DMS114 treated with DMSO at 0.1 percent for 48 hours (cell line): Measurements from ENCODE around the gene FURIN.
"Not testable (repeated sequence)": the region's sequence is repeated elsewhere in the genome, so short reads cannot be mapped to it uniquely, and the experiment has no call there.

Experiments
- DNase-seq: peaks from one replicate; lab custom pipeline; 2025; ENCODE audit not compliant: unreplicated experiment; lab: John Stamatoyannopoulos, UW

Gene FURIN

DNA sequence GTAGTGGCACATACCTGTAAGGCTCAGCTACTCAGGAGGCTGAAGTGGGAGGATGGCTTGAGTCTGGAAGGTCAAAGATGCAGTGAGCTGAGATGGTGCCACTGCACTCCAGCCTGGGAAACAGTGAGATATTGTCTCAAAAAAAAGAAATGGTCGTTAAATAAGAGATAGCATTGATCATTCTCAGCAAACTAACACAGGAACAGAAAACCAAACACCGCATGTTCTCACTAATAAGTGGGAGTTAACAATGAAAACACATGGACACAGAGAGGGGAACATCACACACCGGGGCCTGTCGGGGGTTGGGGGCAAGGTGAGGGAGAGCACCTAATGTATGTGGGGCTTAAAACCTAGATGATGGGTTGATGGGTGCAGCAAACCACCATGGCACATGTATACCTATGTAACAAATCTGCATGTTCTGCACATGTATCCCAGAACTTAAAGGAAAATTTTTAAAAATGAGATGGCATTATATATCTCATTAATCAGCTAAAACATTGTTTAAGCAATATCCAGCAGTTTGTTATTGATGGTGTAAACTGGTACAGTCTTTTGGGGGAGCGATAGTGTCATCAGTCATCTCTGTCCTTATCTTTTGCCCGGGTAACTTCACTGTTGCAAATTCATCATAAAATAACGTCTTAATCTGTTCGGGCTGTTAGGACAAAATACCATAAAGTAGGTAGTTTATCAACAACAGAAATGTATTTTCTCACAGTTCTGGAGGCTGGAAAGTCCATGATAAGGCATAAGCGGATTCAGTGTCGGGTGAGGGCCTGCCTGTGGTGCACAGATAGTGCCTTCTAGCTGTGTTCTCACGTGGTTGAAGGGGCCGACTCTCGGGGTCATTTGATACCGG is 33.0 kb downstream of the FURIN start:
- DNase-seq: no peak

DNA sequence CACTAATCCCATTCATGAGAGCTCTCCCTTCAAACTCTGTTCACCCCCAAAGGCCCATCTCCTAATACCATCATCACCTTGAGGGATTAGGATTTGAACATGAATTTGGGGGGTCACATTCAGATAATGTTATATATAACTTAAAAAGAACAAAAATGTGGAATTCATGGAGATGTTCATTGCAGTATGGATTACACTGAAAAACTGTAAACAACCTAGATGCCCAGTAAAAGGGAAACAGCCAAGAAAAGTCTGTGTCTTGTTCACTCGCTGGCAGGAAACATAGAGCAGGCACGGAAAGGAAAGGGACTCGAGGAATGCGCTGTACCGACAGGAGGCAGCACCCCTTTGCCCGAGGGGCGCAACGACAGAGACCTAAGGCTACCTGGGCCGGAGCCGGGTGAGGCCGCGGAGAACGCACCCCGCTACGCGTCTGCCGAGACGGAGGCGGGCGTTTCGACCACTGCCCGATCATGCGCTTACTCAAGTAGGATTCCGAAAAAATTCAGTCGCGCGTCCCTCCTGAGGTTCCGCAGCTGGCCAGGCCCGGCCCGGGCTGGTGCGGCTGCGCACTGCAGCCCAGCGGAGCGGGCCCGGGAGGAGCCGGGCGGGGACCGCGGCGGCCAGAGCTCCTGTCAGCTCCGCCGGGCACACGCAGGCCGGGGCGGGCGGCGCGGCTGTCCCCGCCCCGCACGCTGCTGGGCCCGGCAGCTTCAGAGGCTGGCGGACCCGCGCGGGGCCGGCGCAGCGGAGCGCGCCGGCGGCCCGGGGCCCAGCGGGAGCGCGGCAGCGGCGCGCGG is 33.9 kb downstream of the FURIN start:
- DNase-seq: peak; percentile 81

DNA sequence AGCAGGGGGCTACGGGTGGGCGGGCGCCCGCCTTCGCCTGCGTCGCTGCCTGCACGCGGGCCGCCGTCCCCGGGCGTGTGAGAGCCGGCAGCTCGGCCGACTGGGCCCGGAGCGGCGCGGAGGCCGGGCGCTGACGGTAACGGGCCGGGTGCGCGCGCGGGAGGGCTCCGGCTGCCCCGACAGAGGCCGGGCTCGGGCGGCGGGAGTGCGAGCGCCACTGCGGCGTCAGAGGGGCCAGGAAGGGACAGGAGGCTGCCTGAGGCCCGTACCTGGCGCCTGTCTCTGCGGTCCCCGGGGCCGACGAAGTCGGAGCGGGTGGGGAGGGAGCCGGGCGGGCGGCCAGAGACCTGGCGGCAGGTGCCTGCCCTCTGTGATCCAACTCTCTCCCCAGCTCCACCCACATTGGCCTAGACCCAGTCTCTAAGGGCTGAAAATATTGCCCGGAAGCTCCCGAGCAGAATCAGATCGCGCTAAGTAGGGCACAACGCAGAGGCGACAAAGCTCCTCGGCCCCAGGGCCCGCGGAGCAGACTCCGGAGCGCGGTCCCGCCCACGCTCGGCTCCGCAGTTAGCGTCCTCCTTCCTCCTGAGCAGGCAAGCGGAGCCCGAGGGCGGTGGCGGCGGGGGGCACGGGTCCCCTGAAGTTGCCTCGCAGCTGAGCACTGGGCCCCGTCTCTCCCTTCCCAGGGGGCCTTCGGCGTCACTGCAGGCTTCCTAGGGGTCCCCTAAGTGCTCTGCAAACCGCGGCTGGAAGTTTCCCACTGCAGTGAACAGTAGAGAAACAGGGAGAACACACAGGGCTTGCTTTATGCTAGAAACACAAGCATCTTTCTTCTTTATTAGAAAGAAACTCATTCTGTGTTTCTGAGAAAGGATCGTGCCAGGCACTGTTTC is 34.7 kb downstream of the FURIN start, which contains the start of gene MAN2A2:
Gene MAN2A2 (plus strand): TSS at position 463 of the 893 bp plus-strand sequence. CDS start 906 bp downstream, outside the sequence.
- peak; percentile 23 for DNase-seq

DNA sequence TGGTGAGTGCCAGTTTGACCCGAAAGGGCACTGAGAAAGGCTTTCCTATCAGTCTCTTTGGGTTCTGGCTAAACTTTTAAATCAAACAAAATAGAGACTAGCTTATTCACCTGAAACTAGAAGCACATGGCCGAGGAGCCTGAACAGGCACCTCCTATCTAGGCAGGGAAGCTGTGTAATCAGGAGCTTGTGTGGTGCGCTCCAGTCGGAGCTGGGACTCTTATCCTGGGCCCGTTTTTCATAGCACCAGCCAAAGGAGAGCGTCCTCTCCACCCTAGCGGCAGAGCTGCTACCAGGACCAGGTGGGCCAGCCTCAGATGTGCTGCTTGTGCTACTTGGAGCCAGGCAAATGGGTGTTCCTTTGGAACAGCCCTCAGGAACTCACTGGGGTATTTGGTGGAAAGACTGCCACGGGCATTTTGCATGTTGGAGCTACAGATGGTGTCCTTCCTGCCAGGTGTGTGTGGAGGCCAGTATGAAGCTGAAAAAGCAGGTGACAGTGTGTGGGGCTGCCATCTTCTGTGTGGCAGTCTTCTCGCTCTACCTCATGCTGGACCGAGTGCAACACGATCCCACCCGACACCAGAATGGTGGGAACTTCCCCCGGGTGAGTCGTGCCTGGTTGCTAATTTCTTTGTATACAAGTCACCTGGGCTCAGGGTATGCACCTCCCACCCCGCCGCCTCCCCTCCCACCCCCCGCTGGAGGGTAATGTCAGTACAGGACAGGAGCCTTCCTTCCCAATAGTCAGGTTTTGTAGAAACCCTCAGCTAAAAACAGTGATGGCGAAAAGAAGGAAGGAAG is 35.5 kb downstream of the FURIN start:
- no peak for DNase-seq

DNA sequence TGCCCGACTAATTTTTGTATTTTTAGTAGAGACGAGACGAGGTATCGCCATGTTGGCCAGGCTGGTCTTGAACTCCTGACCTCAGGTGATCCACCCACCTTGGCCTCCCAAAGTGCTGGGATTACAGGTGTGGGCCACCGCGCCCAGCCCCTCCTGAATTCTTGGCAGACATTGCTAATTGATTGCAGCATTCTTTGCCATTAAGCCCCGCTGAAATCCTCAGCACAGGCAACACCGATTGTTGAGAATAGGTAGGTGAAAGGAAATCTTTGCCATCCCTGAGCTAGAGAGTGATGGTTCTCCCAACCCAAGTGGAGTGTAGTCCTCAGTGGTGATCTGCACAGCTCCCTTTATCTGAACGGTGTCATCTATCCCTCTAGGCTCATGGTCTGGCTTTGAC is 36.4 kb downstream of the FURIN start:
- DNase-seq: no peak

DNA sequence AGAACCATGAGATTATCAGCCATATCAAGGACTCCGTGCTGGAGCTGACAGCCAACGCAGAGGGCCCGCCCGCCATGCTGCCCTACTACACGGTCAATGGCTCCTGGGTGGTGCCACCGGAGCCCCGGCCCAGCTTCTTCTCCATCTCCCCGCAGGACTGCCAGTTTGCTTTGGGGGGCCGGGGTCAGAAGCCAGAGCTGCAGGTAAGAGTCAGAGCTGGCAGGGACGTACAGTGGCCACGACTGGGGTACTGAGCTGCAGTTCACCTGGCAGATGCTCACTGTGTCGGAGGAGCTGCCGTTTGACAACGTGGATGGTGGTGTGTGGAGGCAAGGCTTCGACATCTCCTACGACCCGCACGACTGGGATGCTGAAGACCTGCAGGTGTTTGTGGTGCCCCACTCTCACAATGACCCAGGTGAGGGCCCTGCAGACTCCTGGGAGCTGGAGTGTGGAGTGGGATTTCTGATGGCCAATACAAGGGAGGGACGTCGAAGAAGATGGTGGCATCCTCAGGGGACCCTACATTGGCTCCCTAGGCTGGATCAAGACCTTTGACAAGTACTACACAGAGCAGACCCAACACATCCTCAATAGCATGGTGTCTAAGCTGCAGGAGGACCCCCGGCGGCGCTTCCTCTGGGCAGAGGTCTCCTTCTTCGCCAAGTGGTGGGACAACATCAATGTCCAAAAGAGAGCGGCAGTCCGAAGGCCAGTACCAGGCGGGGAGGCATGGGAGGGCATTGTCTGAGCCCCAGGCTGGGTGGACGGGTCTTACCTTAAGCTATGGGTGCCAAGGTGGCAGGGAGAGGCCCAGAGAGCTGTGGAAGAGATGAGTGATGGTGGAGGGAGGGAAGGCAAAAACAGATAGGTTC is 37.2 kb downstream of the FURIN start:
- DNase-seq: no peak

DNA sequence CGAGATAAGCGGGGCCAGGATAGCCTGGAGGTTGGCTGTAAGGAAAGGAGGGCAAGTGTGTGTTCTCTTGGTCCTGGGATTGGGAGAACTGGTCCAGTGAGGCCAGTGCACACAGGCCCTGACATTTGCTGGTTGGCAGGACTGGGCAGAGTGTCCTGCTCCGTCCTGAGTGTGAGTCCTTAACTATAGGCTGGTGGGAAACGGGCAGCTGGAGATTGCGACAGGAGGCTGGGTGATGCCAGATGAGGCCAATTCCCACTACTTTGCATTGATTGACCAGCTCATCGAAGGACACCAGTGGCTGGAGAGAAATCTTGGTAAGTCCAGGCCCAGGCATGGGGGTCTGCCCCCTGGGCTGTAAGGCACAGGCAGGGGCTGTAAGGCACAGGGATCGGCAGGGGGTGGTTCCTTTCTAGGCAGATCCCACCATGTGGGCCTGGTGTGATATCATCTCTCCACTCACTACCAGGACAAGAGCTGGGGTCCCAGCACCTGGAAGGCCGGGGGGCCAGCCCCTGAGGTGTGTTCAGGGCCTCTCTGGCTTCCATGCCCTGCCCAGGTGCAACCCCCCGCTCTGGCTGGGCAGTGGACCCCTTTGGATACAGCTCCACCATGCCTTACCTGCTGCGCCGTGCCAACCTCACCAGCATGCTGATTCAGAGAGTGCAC is 37.9 kb downstream of the FURIN start:
- DNase-seq: no peak

DNA sequence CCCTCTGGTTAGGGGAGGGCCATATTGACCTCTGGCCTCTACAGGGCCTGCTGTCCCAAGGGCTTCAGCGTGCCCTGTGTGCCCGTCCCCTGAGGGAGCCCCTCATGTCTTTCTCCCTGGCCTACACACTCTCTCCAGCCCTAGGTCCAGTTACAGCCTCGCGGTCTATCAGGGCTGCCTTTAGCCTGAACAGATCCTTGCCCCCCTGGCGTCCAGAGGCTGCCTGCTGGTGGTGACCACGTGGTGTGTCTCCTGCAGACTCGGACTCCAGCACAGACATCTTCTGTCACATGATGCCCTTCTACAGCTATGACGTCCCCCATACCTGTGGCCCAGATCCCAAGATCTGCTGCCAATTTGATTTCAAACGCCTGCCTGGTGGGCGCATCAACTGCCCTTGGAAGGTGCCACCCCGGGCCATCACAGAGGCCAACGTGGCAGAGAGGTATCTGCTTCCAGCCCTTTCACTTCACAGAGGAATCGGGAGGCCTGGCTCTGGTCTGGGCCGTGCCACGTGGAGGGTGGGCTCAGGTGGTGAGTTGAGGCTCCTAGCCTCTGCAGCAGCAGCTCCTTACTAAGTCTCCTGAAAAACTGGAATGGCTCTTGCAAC is 38.8 kb downstream of the FURIN start:
- no peak for DNase-seq

DNA sequence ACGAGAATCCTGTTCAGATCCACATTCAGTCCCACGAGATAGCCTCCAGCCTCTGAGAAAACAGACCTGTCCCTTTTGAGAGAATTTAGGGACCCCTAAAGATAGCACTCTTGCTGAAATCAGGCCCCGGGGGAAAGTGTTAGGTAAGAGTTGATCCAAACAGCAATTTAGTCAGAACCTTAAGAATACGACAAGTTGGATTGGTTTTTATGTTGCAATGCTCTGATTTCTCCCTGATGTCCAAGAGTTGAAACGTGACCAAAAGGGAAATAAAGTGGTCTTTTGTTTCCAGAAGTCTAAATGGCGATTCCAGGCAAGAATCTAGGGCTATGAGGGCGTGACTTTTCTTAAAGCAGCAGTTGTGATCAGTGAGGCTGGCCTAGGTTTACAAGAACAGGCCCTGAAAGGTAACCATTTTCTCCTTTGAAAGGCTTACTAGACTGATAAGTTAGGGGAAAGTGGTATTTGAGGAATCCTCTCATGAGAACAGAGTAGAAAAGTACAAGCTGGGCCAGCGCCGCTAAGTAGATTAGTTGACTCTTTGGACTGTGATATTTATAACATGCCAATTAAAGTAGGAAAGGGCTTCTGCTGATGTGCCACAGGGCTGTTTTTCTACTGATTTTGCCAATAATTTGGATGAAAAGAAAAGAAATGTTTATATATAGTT is 39.6 kb downstream of the FURIN start:
- no peak for DNase-seq

DNA sequence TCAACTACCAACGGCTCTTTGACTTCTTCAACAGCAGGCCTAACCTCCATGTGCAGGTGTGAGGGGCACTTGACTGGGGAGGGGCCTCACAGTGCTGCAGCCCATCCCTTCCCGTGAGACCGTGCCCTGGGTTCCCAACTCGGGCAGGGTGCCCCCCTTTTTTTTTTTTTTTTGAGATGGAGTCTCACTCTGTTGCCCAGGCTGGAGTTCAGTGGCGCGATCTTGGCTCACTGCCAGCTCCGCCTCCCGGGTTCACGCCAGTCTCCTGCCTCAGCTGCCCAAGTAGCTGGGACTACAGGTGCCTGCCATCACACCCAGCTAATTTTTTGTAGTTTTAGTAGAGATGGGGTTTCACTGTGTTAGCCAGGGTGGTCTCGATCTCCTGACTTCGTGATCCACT is 41.1 kb downstream of the FURIN start:
- not testable (repeated sequence) for DNase-seq

DNA sequence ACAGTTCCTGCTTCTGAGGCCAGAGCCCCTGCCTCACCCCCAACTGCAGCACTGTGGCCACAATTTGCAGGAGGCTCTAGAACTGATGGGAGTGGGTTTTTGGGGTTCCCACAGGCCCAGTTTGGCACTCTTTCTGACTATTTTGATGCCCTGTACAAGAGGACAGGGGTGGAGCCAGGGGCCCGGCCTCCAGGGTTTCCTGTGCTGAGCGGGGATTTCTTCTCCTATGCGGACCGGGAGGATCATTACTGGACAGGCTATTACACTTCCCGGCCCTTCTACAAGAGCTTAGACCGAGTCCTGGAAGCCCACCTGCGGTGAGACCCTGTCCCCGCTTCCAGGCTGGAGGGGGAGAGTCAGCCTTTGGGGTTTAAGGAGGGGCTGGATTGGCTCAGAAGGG is 41.6 kb downstream of the FURIN start:
- no peak for DNase-seq

DNA sequence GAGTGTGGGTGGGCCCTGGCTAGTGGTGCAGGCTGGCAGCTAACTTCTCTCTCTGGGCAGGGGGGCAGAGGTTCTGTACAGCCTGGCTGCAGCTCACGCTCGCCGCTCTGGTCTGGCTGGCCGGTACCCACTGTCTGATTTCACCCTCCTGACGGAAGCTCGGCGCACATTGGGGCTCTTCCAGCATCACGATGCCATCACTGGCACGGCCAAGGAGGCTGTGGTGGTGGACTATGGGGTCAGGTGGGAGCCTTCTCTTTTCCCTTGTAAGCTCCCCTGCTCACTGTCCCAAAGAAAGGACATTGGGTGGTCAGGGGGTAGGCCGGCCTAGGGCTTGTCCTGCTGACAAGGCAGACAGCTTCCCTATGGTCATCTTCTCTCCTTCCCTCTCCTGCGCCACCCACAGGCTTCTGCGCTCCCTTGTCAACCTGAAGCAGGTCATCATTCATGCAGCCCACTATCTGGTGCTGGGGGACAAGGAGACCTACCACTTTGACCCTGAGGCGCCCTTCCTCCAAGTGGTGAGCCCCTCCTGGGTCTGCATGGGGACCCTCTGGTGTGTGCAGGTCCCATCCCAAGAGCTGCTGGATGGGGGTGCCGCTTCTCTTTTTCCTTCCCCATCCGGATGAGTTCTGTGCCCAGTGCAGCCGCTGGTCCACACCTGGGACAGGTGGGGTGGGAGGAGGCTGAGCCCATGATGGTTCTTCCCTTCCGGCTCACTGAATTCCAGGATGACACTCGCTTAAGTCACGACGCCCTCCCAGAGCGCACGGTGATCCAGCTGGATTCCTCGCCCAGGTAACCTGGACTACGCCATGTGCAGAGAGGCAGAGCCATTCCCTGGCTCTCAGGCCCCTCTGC is 42.3 kb downstream of the FURIN start:
- no peak for DNase-seq

DNA sequence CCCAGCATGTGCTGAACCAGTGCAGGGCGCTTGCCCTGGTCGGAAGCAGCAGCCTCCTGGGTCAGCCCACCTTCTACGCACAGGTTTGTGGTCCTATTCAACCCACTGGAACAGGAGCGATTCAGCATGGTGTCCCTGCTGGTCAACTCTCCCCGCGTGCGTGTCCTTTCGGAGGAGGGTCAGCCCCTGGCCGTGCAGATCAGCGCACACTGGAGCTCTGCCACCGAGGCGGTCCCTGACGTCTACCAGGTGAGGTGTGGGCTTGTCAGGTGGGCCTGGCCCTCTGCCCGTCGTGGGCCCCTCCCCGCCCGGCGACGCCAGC is 42.9 kb downstream of the FURIN start:
- no peak for DNase-seq

DNA sequence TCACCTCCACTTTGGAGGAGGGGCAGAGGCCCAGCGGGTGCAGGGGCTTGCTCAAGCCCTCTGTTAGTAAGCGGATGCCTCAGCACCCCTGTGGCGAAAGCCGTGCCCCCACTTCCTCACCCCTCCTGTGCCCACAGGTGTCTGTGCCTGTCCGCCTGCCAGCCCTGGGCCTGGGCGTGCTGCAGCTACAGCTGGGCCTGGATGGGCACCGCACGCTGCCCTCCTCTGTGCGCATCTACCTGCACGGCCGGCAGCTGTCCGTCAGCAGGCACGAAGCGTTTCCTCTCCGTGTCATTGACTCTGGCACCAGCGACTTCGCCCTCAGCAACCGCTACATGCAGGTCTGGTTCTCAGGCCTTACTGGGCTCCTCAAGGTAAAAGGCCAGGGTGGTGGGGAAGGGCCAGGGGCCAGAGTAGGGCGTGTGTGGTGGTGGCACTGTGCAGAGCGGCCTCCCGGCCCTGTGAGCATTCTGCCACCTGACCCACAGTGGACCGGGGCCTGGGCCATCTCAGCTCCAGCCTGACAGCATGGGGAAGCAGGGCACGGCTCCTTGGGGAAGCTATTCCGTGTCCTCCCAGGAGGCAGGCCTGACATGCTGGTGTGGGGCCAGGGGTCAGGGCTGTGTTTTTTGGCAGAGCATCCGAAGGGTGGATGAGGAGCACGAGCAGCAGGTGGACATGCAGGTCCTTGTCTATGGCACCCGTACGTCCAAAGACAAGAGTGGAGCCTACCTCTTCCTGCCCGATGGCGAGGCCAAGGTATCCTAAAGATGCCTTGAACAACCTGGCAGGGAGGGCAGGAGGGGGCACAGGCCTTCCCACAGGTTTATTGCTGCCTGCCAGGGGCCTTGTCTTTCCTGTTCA is 43.8 kb downstream of the FURIN start:
- no peak for DNase-seq

DNA sequence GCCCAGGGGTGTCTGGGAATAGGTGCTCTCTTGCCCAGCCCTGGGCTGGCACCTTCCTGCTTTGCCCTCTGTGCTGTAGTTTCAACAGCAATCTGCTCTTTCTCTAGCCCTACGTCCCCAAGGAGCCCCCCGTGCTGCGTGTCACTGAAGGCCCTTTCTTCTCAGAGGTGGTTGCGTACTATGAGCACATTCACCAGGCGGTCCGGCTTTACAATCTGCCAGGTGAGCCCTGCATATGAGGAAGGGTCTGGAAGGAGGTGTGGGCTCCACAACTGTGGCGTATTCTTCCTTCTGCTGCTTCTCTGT is 44.3 kb downstream of the FURIN start:
- DNase-seq: no peak

DNA sequence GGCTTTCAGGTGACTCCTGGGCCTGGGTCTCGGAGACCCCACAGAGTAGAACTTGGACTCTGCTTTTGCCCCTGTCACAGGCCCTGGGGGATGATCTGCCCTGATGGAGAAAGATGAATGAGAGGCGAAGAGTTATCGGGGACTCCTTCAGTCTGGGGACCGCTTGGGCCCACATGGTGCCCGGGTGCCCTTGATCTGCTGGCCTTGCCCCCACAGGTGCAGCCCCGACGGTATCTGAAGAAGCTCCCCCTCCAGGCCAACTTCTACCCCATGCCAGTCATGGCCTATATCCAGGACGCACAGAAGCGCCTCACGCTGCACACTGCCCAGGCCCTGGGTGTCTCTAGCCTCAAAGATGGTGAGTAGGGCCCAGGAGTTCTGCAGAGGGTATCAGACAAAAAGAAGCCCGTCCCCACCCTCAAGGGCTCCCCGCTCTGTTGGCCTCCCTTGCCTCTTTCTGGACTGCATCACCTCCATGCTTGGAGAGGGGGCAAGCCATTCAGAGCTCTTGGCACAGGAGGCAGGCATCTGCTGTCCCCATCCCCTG is 45.1 kb downstream of the FURIN start:
- no peak for DNase-seq
